Upper lobe of left lung (tissue), 6 donors: ENCODE measurements around the gene SLC4A8. TPM values are rescaled to one million over a fixed set of nuclear protein-coding genes. Genes with fewer than 3 reads are reported as not detected.

Experiments
- ATAC-seq, 2 donors: fragments of 200-7000 bp; cut with Tn5 transposase; one replicate each; pipeline ENCODE4 v1.9.1; 2022; ENCODE audit warnings: mild to moderate bottlenecking in 2 of 2, moderate library complexity in 2 of 2; ENCODE audit not compliant: low FRiP score in 2 of 2
- DNase-seq, 2 donors: peaks; one replicate each; pipeline ENCODE4 v3.0.0-alpha.2; 2019 to 2020
- H3K27ac ChIP-seq, 4 donors: fragments of 200-600 bp; sonication (generic); one replicate each; pipeline ENCODE4 v1.5.1; 2016 to 2019
- H3K27me3 ChIP-seq, 4 donors: fragments of 200-600 bp; sonication (generic); one replicate each; pipeline ENCODE4 v1.5.1; 2017 to 2019
- H3K36me3 ChIP-seq, 4 donors: fragments of 200-600 bp; sonication (generic); one replicate each; pipeline ENCODE4 v1.5.1; 2016 to 2019
- H3K4me1 ChIP-seq, 4 donors: fragments of 200-600 bp; sonication (generic); one replicate each; pipeline ENCODE4 v1.5.1; 2018 to 2019
- H3K4me3 ChIP-seq, 4 donors: fragments of 200-600 bp; sonication (generic); one replicate each; pipeline ENCODE4 v1.5.1; 2017 to 2019; ENCODE audit warnings: mild to moderate bottlenecking in 2 of 4, moderate library complexity in 1 of 4
- H3K9me3 ChIP-seq, 4 donors: fragments of 200-600 bp; sonication (generic); one replicate each; pipeline ENCODE4 v1.5.1; 2018 to 2019
- EP300 ChIP-seq, 4 donors: sonication (generic); formaldehyde crosslinking; IDR thresholded peaks; one replicate each; pipeline ENCODE4 v1.5.1; 2017; ENCODE audit warnings: antibody characterized with exemption in 4 of 4, control low read depth in 2 of 4
- POLR2A ChIP-seq, 4 donors: fragments of 450-650 bp; IDR thresholded peaks; one replicate each; pipeline ENCODE4 v1.5.1; 2016 to 2017; ENCODE audit warnings: antibody characterized with exemption in 4 of 4, mild to moderate bottlenecking in 2 of 4
- POLR2AphosphoS5 ChIP-seq, 2 donors: sonication (generic); formaldehyde crosslinking; IDR thresholded peaks; one replicate each; pipeline ENCODE4 v1.5.1; 2017; ENCODE audit warnings: antibody characterized with exemption in 2 of 2
- WGBS, 2 donors: methylation state at CpG; one replicate each; pipeline ENCODE4 v1.1.5; 2017 to 2018; 5-methylcytosine and 5-hydroxymethylcytosine counted together
- total RNA-seq, 6 donors: library from RNA; depleted of rRNA in 4 of 6; stranded (reverse); fragments of >200 nt in 4 of 6; gene quantifications; one replicate each; pipeline versions ENCODE4 v1.1.0 to v1.2.1, GENCODE V29; 2016 to 2021
- TF ChIP-seq, protein P1 (sequence below), 6 experiments: fragments of 450-650 bp in 4 of 6; fragments of 200-600 bp in 2 of 6; sonication (generic) in 2 of 6; IDR thresholded peaks; one replicate each; pipeline ENCODE4 v1.5.1; 2016 to 2019; ENCODE audit warnings: antibody characterized with exemption in 6 of 6
- donor health status: DM: no; HTN: no; CAD: no; lungs with moderate emphysema.
- donor health status: DM: no; HTN: yes; CAD: no; lungs with severe emphysema.

SLC4A8 gene
- total RNA-seq, 6 donors from 2014 or later, result 2.3 to 13.5 (median 7.4) TPM

DNA sequence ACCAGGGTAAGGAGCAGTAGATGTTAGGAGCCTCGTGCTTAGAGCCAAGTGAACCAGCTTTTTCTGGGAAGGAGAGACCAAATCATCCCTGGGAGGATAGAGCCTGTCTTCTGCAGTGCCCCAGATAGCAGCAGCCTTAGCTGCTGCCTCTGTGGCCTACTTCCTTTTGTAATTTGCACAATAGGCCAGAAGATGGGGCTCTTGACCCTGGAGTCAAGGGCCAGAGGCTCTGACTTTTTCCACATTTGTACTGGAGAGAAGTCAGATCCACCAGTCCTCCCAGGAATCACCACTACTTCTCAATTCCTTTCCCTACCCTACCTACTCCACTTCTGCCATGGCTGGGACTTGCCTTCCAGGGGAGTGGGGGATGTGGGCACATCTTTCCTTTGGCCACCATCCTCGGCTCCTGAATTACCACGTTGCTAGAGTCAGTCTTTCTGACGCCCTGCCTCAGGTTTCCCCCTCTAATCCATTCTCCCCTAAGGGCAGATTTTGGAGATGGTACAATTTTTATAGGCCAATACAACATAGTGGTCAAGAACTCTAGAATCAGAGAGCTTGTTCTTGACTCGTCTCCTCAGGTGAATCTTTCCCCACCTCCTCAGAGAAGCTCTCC is 3.3 kb upstream of the SLC4A8 start:
- no peaks in the 10 kb centered on the region for H3K9me3 ChIP-seq
- TF ChIP-seq POLR2A (IDR thresholded peaks at IDR 0.05), result no peak
- TF ChIP-seq, protein P1, sequence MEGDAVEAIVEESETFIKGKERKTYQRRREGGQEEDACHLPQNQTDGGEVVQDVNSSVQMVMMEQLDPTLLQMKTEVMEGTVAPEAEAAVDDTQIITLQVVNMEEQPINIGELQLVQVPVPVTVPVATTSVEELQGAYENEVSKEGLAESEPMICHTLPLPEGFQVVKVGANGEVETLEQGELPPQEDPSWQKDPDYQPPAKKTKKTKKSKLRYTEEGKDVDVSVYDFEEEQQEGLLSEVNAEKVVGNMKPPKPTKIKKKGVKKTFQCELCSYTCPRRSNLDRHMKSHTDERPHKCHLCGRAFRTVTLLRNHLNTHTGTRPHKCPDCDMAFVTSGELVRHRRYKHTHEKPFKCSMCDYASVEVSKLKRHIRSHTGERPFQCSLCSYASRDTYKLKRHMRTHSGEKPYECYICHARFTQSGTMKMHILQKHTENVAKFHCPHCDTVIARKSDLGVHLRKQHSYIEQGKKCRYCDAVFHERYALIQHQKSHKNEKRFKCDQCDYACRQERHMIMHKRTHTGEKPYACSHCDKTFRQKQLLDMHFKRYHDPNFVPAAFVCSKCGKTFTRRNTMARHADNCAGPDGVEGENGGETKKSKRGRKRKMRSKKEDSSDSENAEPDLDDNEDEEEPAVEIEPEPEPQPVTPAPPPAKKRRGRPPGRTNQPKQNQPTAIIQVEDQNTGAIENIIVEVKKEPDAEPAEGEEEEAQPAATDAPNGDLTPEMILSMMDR (IDR thresholded peaks at IDR 0.05), result peak; percentile 17 to 56 (median 41)
- no peaks in the 10 kb centered on the region for H3K36me3 ChIP-seq
- peaks cover 11 to 13% (median 12%) of the 10 kb centered on the region in 4 donors for H3K4me1 ChIP-seq
- ATAC-seq (peak; percentile 53 to 60), DNase-seq (peak in 1 of 2 donors; percentile 56)
- H3K4me3 ChIP-seq, result no peak overlapping the region
- no peak overlapping the region for H3K27ac ChIP-seq
- WGBS, 2 donors, result 74 to 80% methylated on average over 5 of the region's 5 CpGs
- peaks cover 0 to 10% (median 1%) of the 10 kb centered on the region in 4 donors for H3K27me3 ChIP-seq

DNA sequence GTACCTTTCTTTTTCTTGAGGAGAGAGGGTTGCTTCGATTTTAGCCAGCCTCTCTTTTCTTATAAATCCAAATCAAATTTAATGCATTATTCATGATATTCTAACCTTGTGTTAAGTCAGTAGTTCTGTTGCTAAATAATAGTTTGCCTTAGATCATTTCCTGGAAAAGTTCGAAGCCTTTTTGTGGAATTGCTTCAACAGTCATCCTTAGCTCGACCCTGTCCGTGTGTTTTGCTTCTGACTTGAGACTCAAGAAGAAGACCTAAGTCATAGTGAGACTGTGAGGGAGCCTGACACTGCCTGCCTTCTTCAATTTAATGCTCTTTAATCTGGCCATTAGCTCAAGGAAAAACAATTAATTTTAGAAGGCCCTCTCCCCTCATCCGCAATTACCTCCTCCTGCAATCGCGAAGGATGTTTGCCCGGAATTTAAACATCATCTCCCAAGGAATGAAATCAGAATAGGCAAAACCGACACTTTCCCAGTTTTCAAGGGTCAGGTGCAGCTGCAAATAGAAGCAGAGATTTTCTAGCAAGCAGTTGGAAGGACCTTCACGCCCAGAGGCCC is 453 bp upstream of the SLC4A8 start:
- WGBS, 2 donors, result 24 to 37% methylated on average over 10 of the region's 10 CpGs
- Histone ChIP-seq H3K4me1 (peaks cover 11 to 13% (median 12%) of the 10 kb centered on the region in 4 donors), H3K4me3 (peak overlapping the region in 3 of 4 donors; percentile 42 to 60 (median 53)), H3K27me3 (peaks cover 0 to 10% (median 1%) of the 10 kb centered on the region in 4 donors), H3K9me3 (no peaks in the 10 kb centered on the region), H3K36me3 (no peaks in the 10 kb centered on the region), H3K27ac (no peak overlapping the region)
- DNase-seq (no peak), ATAC-seq (no peak)
- no peak for TF ChIP-seq POLR2AphosphoS5 (IDR thresholded peaks at IDR 0.05)
- TF ChIP-seq POLR2A (IDR thresholded peaks at IDR 0.05), result no peak
- TF ChIP-seq EP300 (IDR thresholded peaks at IDR 0.05), result no peak
- TF ChIP-seq, protein P1 (IDR thresholded peaks at IDR 0.05), result no peak

DNA sequence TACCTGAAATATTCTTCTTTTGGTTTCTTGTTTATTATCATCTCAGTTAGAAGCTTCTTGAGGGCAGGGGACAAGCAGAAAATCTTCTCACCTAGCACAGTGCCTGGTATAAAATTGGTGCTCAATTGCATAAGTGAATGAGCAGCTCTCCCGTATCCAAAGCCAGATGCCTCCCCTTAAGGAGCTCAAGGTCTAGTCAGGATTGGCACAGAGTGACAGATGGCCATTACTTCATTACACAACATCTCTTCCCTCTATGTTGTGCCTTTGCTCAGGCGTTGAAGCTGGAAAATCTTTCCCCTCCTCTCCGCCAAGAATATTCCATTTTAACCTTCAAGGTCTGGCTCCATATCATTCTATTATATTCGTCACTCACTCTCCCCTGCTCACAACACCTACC is 3.6 kb downstream of the SLC4A8 start:
- 84 to 93% methylated on average over 4 of the region's 4 CpGs for WGBS, 2 donors
- ATAC-seq (no peak), DNase-seq (no peak)
- H3K27me3 ChIP-seq, result peaks cover 0 to 10% (median 1%) of the 10 kb centered on the region in 4 donors
- TF ChIP-seq EP300 (IDR thresholded peaks at IDR 0.05) (no peak), POLR2AphosphoS5 (IDR thresholded peaks at IDR 0.05) (no peak), POLR2A (IDR thresholded peaks at IDR 0.05) (no peak)
- TF ChIP-seq, protein P1 (IDR thresholded peaks at IDR 0.05), result no peak
- no peak overlapping the region for H3K27ac ChIP-seq
- H3K4me3 ChIP-seq, result no peak overlapping the region
- H3K36me3 ChIP-seq, result no peaks in the 10 kb centered on the region
- no peaks in the 10 kb centered on the region for H3K9me3 ChIP-seq
- H3K4me1 ChIP-seq, result peaks cover 11 to 13% (median 12%) of the 10 kb centered on the region in 4 donors

DNA sequence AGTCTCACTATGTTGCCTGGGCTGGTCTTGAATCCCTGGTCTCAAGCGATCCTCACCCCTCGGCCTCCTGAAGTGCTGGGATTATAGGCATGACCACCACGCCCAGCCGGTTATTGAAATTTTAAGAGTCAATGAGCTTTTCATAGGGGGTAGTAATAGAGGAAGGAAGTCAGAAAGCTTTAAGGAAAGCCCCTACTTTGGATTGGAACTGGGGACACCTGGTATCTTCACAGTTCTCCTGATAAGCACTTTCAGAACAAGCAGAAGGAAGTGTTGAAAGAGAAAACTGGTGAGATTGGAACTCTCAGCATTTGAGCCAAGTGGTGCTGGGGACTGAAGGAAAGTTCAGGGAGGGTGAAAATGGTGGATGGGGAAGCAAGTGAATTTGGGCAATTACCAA is 5.1 kb downstream of the SLC4A8 start:
- Histone ChIP-seq H3K27ac (no peak overlapping the region), H3K4me1 (peaks cover 5 to 7% (median 6%) of the 10 kb centered on the region in 4 donors), H3K4me3 (no peak overlapping the region), H3K9me3 (no peaks in the 10 kb centered on the region), H3K27me3 (peaks cover 0 to 10% (median under 1%) of the 10 kb centered on the region in 4 donors), H3K36me3 (no peaks in the 10 kb centered on the region)
- no peak for ATAC-seq
- whole genome bisulfite sequencing, 2 donors, result 79 to 90% methylated on average over 4 of the region's 4 CpGs
- TF ChIP-seq POLR2A (IDR thresholded peaks at IDR 0.05) (no peak), EP300 (IDR thresholded peaks at IDR 0.05) (no peak), POLR2AphosphoS5 (IDR thresholded peaks at IDR 0.05) (no peak)
- TF ChIP-seq, protein P1 (IDR thresholded peaks at IDR 0.05), result no peak
- no peak for DNase-seq
